ENCODE results near the gene GLG1.

Gene GLG1

GRCh38 chr16:74487634-74488495, 119.0 kb downstream of the GLG1 start:
- TF ChIP-seq CTCF (conservative IDR thresholded peaks at IDR 0.05) (no peak), ZFX (IDR thresholded peaks at IDR 0.05) (no peak)

GRCh38 chr16:74485916-74486315, 121.0 kb downstream of the GLG1 start:
- TF ChIP-seq CTCF (conservative IDR thresholded peaks at IDR 0.05) = no peak
- no peak for TF ChIP-seq ZFX (IDR thresholded peaks at IDR 0.05)
- no peak overlapping the region for H3K27ac ChIP-seq

More at GRCh38 chr16:74487634-74488495, 119.0 kb downstream of the GLG1 start:
- H3K27ac ChIP-seq = no peak overlapping the region

GRCh38 chr16:74480150-74481029, 126.5 kb downstream of the GLG1 start:
- H3K27ac ChIP-seq = peak overlapping the region; percentile 11; the same call in 1 of the 2 replicates
- no peak for TF ChIP-seq CTCF (conservative IDR thresholded peaks at IDR 0.05)
- TF ChIP-seq ZFX (IDR thresholded peaks at IDR 0.05) = no peak

- TF ChIP-seq CTCF (conservative IDR thresholded peaks at IDR 0.05) (no peak), ZFX (IDR thresholded peaks at IDR 0.05) (no peak)
- no peak overlapping the region for H3K27ac ChIP-seq
Observed at GRCh38 chr16:74477226-74477625, 129.7 kb downstream of the GLG1 start.

GRCh38 chr16:74474416-74474815, 132.5 kb downstream of the GLG1 start:
- TF ChIP-seq CTCF (conservative IDR thresholded peaks at IDR 0.05) (no peak), ZFX (IDR thresholded peaks at IDR 0.05) (no peak)
- no peak overlapping the region for H3K27ac ChIP-seq

- TF ChIP-seq ZFX (IDR thresholded peaks at IDR 0.05) = no peak
- TF ChIP-seq CTCF (conservative IDR thresholded peaks at IDR 0.05) = no peak
Observed at GRCh38 chr16:74472540-74472939, 134.4 kb downstream of the GLG1 start.

GRCh38 chr16:74472010-74472409, 134.9 kb downstream of the GLG1 start:
- H3K27ac ChIP-seq = no peak overlapping the region
- TF ChIP-seq ZFX (IDR thresholded peaks at IDR 0.05) = no peak
- no peak for TF ChIP-seq CTCF (conservative IDR thresholded peaks at IDR 0.05)

More at GRCh38 chr16:74472540-74472939, 134.4 kb downstream of the GLG1 start:
- no peak overlapping the region for H3K27ac ChIP-seq
